Tibial nerve (tissue), 4 donors: ENCODE results near the gene TRIM6. TPM values are rescaled to one million over a fixed set of nuclear protein-coding genes. Genes with fewer than 3 reads are reported as not detected.
A peak's percentile ranks its signal among the peaks of the same experiment; 100 is the strongest.

Experiments
- DNase-seq, 2 donors: peaks; one replicate each; pipeline ENCODE4 v3.0.0-alpha.2; 2019; ENCODE audit warnings: low spot score in 2 of 2
- H3K27ac ChIP-seq, 4 donors: fragments of 200-600 bp; sonication (generic) in 3 of 4; one replicate each; pipeline ENCODE4 v1.5.1; 2017 to 2019; ENCODE audit warnings: mild to moderate bottlenecking in 1 of 4
- H3K27me3 ChIP-seq, 2 donors: fragments of 200-600 bp; sonication (generic) in 1 of 2; one replicate each; pipeline versions ENCODE4 v1.5.1 to v1.6.0; 2017 to 2019
- H3K36me3 ChIP-seq, 3 donors: fragments of 200-600 bp; sonication (generic); one replicate each; pipeline ENCODE4 v1.5.1; 2018 to 2019
- H3K4me1 ChIP-seq, 4 donors: fragments of 200-600 bp; sonication (generic) in 3 of 4; one replicate each; pipeline ENCODE4 v1.5.1; 2017 to 2019
- H3K4me3 ChIP-seq, 4 donors: fragments of 200-600 bp; sonication (generic) in 3 of 4; one replicate each; pipeline ENCODE4 v1.5.1; 2017 to 2019; ENCODE audit warnings: mild to moderate bottlenecking in 1 of 4, moderate library complexity in 1 of 4
- H3K9me3 ChIP-seq, 4 donors: fragments of 200-600 bp; sonication (generic) in 3 of 4; one replicate each; pipeline ENCODE4 v1.5.1; 2017 to 2019
- EP300 ChIP-seq, 2 donors: sonication (generic); formaldehyde crosslinking; IDR thresholded peaks; one replicate each; pipeline ENCODE4 v1.6.1; 2017; ENCODE audit warnings: antibody characterized with exemption in 2 of 2, mild to moderate bottlenecking in 1 of 2
- POLR2A ChIP-seq, 2 donors: fragments of 450-650 bp; IDR thresholded peaks; one replicate each; pipeline ENCODE4 v1.6.1; 2017; ENCODE audit warnings: antibody characterized with exemption in 2 of 2, mild to moderate bottlenecking in 2 of 2, moderate library complexity in 2 of 2
- WGBS, 2 donors: methylation state at CpG; one replicate each; pipeline ENCODE4 v1.1.5; 2018; 5-methylcytosine and 5-hydroxymethylcytosine counted together
- total RNA-seq, 4 donors: library from RNA; depleted of rRNA; stranded (reverse); fragments of >200 nt; gene quantifications; one replicate each; pipeline ENCODE4 v1.1.0, GENCODE V29; 2016
- TF ChIP-seq, protein P1 (sequence below), 5 experiments: fragments of 200-600 bp in 3 of 5; fragments of 450-650 bp in 2 of 5; sonication (generic) in 3 of 5; IDR thresholded peaks; one replicate each; pipeline ENCODE4 v1.5.1; 2016 to 2019; ENCODE audit warnings: antibody characterized with exemption in 5 of 5, mild to moderate bottlenecking in 3 of 5, moderate library complexity in 2 of 5

The TRIM6 gene
- total RNA-seq, 4 donors from 2014 or later = 1.2 to 5.9 (median 2.5) TPM

GRCh38 chr11:5603326-5603725, 6.9 kb downstream of the TRIM6 start:
- Histone ChIP-seq H3K9me3 (no peaks in the 10 kb centered on the region), H3K4me3 (no peak overlapping the region), H3K27me3 (no peaks in the 10 kb centered on the region), H3K4me1 (peaks cover 0 to 16% (median 0%) of the 10 kb centered on the region in 4 donors), H3K36me3 (peaks cover 0 to 13% (median 0%) of the 10 kb centered on the region in 3 donors), H3K27ac (no peak overlapping the region)
- no peak for TF ChIP-seq EP300 (IDR thresholded peaks at IDR 0.05)
- no peak for TF ChIP-seq POLR2A (IDR thresholded peaks at IDR 0.05)
- 82 to 83% methylated on average over 8 of the region's 8 CpGs for WGBS, 2 donors
- no peak for DNase-seq

GRCh38 chr11:5604896-5605295, 8.5 kb downstream of the TRIM6 start:
- H3K27me3 ChIP-seq = no peaks in the 10 kb centered on the region
- peaks cover 0 to 12% (median 0%) of the 10 kb centered on the region in 4 donors for H3K4me1 ChIP-seq
- H3K27ac ChIP-seq = no peak overlapping the region
- DNase-seq = no peak
- peaks cover 0 to 13% (median 0%) of the 10 kb centered on the region in 3 donors for H3K36me3 ChIP-seq
- H3K4me3 ChIP-seq = no peak overlapping the region
- 86 to 92% methylated on average over 4 of the region's 4 CpGs for WGBS, 2 donors
- no peak for TF ChIP-seq POLR2A (IDR thresholded peaks at IDR 0.05)
- TF ChIP-seq EP300 (IDR thresholded peaks at IDR 0.05) = no peak
- TF ChIP-seq, protein P1, sequence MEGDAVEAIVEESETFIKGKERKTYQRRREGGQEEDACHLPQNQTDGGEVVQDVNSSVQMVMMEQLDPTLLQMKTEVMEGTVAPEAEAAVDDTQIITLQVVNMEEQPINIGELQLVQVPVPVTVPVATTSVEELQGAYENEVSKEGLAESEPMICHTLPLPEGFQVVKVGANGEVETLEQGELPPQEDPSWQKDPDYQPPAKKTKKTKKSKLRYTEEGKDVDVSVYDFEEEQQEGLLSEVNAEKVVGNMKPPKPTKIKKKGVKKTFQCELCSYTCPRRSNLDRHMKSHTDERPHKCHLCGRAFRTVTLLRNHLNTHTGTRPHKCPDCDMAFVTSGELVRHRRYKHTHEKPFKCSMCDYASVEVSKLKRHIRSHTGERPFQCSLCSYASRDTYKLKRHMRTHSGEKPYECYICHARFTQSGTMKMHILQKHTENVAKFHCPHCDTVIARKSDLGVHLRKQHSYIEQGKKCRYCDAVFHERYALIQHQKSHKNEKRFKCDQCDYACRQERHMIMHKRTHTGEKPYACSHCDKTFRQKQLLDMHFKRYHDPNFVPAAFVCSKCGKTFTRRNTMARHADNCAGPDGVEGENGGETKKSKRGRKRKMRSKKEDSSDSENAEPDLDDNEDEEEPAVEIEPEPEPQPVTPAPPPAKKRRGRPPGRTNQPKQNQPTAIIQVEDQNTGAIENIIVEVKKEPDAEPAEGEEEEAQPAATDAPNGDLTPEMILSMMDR (IDR thresholded peaks at IDR 0.05) = no peak
- no peaks in the 10 kb centered on the region for H3K9me3 ChIP-seq

- no peaks in the 10 kb centered on the region for H3K27me3 ChIP-seq
- H3K9me3 ChIP-seq = no peaks in the 10 kb centered on the region
- DNase-seq = no peak
- peaks cover 0 to 4% (median 0%) of the 10 kb centered on the region in 4 donors for H3K4me1 ChIP-seq
- H3K4me3 ChIP-seq = no peak overlapping the region
- 47 to 53% methylated on average over 5 of the region's 5 CpGs for WGBS, 2 donors
- no peak overlapping the region for H3K27ac ChIP-seq
- TF ChIP-seq, protein P1 (IDR thresholded peaks at IDR 0.05) = no peak
- TF ChIP-seq EP300 (IDR thresholded peaks at IDR 0.05) (no peak), POLR2A (IDR thresholded peaks at IDR 0.05) (no peak)
- H3K36me3 ChIP-seq = peaks cover 0 to 13% (median 0%) of the 10 kb centered on the region in 3 donors
These were observed 9.4 kb downstream of the TRIM6 start for GRCh38 chr11:5605849-5606248.

GRCh38 chr11:5608808-5609207, 12.4 kb downstream of the TRIM6 start:
- Histone ChIP-seq H3K27ac (no peak overlapping the region), H3K27me3 (no peaks in the 10 kb centered on the region), H3K4me1 (no peaks in the 10 kb centered on the region), H3K9me3 (no peaks in the 10 kb centered on the region), H3K4me3 (no peak overlapping the region), H3K36me3 (peaks cover 0 to 13% (median 0%) of the 10 kb centered on the region in 3 donors)
- TF ChIP-seq EP300 (IDR thresholded peaks at IDR 0.05) (no peak), POLR2A (IDR thresholded peaks at IDR 0.05) (no peak)
- TF ChIP-seq, protein P1 (IDR thresholded peaks at IDR 0.05) = no peak
- 70 to 71% methylated on average over 6 of the region's 6 CpGs for WGBS, 2 donors
- DNase-seq = no peak

DNA sequence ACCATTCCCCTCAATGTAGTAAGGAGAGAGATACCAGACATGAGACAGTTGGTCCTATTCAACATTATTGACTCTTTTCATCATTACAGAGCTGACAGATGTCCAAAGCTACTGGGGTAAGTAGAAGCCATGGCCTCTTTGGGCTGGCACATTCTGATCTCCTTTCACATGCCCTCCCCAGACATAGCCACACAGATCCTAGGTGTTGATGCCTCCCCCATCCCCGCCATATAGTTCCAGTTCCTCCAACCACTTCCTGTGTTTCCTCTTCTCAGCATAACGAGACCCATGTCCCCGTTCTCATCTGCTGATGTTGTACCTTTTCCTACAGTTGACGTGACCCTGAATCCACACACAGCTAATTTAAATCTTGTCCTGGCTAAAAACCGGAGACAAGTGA, 14.0 kb downstream of the TRIM6 start:
- WGBS, 2 donors = 79 to 80% methylated on average over 5 of the region's 5 CpGs
- no peak for DNase-seq
- H3K36me3 ChIP-seq = no peaks in the 10 kb centered on the region
- H3K4me1 ChIP-seq = no peaks in the 10 kb centered on the region
- no peaks in the 10 kb centered on the region for H3K27me3 ChIP-seq
- H3K27ac ChIP-seq = no peak overlapping the region
- TF ChIP-seq POLR2A (IDR thresholded peaks at IDR 0.05) (no peak), EP300 (IDR thresholded peaks at IDR 0.05) (no peak)
- TF ChIP-seq, protein P1 (IDR thresholded peaks at IDR 0.05) = no peak
- no peak overlapping the region for H3K4me3 ChIP-seq
- no peaks in the 10 kb centered on the region for H3K9me3 ChIP-seq

GRCh38 chr11:5611627-5612026, 15.2 kb downstream of the TRIM6 start:
- Histone ChIP-seq H3K4me1 (no peaks in the 10 kb centered on the region), H3K9me3 (no peaks in the 10 kb centered on the region), H3K4me3 (no peak overlapping the region), H3K27ac (no peak overlapping the region), H3K36me3 (no peaks in the 10 kb centered on the region), H3K27me3 (no peaks in the 10 kb centered on the region)
- WGBS, 2 donors = 91 to 93% methylated on average over 11 of the region's 11 CpGs
- TF ChIP-seq EP300 (IDR thresholded peaks at IDR 0.05) = no peak
- TF ChIP-seq, protein P1 (IDR thresholded peaks at IDR 0.05) = peak in 1 of 5 experiments; percentile 10
- DNase-seq = no peak
